Measurements from ENCODE around the gene RERG.
"Not testable (repeated sequence)": the region's sequence is repeated elsewhere in the genome, so short reads cannot be mapped to it uniquely, and the experiment has no call there.

RERG gene

GRCh38 chr12:15220915-15221885 lies at the start of gene RERG:
Gene RERG, minus strand, starts transcription at chr12:15221417. Its CDS starts 3,928 bp downstream, at chr12:15217489.
- peak; percentile 60 for DNase-seq (ENCODE audit: low read depth, low spot score)

- DNase-seq (ENCODE audit: low read depth, low spot score) = no peak
These were observed 49.4 kb upstream of the RERG start for GRCh38 chr12:15270591-15270990.

GRCh38 chr12:15268927-15269552 lies 47.8 kb upstream of the RERG start:
- peak; percentile 21 for DNase-seq (ENCODE audit: low read depth, low spot score)

DNA sequence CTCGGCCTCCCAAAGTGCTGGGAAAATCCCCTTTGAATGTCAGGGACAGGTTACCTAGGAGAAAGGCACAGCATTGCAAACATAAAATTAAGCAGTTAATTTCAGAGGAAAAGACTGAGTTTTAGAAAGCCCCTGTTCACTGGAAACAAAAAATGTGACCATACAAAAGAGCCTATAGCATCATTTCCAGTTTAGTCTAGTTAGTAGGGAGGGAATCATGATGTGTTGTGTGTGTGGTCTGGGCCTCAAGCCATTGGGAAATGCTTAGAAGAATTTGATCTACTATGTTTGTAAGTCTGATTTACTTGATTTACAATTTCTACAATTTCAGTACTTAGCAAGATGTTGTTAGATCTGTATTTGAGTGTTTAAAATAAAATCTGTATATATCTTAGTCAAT lies 47.1 kb upstream of the RERG start:
- DNase-seq (ENCODE audit: low read depth, low spot score) = no peak

DNA sequence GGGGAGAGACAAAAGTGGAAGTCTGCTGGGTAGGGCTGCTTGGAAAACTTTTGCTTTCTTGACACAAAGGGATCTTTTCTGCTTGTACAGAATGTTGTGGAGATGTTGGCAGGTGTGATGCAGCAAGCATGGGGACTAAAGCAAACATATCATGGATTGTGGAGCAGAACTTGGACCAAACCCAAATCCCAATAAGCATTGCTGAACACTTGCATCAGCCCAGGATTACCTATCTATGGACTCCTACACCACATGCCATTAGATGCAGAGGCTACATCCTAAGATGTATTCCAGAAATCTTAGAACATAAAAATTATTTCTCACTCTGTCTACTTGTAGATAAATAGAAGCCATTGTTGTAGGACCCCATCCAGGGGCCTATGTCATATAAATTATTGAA lies 44.7 kb upstream of the RERG start:
- DNase-seq (ENCODE audit: low read depth, low spot score) = no peak

- no peak for DNase-seq (ENCODE audit: low read depth, low spot score)
These were observed 35.5 kb upstream of the RERG start for GRCh38 chr12:15256761-15257160.

DNA sequence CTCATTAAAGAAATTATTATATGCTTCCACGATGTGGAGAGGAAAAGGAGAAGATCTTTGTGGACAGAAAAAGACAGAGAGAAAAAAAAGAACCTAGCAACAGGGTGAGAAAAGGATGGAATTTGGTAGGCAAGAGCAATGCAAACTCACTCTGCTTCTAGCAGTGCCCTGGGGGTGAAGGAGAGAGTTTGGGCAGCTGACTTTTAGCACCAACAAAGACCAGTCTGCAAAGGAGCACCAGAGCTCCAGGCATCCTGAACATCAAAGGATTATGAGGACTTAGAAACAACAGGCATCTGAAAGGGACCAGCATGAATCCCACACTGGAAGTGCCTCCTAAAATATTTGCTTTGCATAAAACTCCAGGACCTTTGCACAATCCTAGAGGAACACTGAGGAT lies 32.8 kb upstream of the RERG start:
- DNase-seq (ENCODE audit: low read depth, low spot score) = no peak

DNA sequence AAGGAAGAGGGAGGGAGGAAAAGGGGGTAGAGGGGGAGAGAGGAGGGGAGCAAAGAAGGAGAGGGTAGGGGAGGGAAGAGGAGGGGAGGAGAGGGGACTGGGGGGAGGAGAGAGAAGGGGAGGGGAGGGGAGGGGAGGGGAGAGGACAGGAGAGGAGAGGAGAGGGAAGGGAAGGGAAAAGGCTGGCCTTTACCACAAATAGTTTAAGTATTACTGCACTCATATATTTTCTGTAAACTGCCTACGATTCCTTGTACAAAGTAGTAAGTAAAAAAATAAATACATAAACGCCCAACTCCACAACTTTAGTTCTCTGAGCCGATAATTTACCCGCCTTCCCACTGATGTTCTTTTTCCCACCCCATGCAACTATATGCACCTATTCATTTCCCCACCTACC lies 23.7 kb upstream of the RERG start:
- no peak for DNase-seq (ENCODE audit: low read depth, low spot score)

DNA sequence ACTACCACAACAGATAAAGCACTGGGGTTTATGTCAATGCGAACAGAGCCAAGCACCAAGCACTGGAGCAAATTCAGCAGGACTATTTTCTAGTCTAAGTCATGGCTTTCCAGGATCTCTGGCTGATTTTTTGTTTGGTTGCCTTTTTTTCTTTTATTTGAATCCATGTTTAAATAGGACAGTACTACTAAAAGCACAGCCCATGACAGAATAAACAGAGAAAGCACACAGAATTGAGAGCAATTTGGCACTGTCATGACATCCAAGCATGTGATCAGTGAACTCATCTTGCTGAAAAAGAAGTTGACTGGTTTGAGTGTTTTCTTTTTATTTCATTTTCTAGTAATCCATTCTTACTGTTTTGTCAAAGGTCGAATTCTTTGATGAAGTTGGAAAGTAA lies 23.1 kb upstream of the RERG start:
- no peak for DNase-seq (ENCODE audit: low read depth, low spot score)

DNA sequence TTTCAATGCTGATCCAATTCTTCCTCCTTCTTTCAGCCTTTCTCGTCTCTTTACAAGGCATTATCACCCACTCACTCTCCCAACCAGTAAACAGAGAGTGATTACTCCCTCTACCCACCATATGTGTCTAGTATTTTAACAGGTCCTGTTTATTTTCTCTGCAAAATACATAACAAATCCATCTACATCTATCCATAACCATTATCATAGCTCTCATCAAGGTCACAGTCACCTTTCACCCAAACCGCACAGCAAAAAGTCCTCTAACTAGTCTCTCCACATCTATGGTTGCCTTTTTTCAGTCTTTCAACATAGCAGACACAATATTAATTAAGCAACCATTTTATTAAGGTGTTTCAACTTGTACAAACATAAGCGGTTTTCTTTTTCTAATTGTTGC lies 21.9 kb upstream of the RERG start:
- DNase-seq (ENCODE audit: low read depth, low spot score) = no peak

GRCh38 chr12:15240898-15241297 lies 19.7 kb upstream of the RERG start:
- DNase-seq (ENCODE audit: low read depth, low spot score) = no peak

DNA sequence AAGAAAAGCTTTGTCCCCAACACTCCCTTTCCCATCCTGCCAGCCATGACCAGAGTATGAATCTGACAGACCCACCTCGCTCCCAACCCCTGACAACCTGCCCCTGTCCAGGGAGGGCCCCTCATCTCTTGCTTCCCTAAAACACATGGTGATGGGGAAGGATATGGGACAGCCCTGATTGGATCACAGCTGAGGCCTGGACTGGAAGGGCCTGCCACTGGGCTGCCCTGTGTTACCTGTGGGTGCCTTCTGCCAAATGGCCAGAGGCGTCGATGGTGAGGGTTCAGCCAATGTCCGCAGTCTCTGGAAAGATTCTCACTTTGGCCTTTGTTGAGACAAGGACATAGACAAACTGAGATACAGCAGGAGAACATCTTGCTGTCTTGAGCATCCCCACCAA lies 13.3 kb upstream of the RERG start:
- no peak for DNase-seq (ENCODE audit: low read depth, low spot score)

- no peak for DNase-seq (ENCODE audit: low read depth, low spot score)
These were observed 12.8 kb upstream of the RERG start for GRCh38 chr12:15234011-15234410.

GRCh38 chr12:15232959-15233358 lies 11.7 kb upstream of the RERG start:
- no peak for DNase-seq (ENCODE audit: low read depth, low spot score)

- no peak for DNase-seq (ENCODE audit: low read depth, low spot score)
These were observed 10.3 kb upstream of the RERG start for GRCh38 chr12:15231493-15231892.

GRCh38 chr12:15230751-15231150 lies 9.5 kb upstream of the RERG start:
- DNase-seq (ENCODE audit: low read depth, low spot score) = no peak

GRCh38 chr12:15230137-15230536 lies 8.9 kb upstream of the RERG start:
- DNase-seq (ENCODE audit: low read depth, low spot score) = no peak

DNA sequence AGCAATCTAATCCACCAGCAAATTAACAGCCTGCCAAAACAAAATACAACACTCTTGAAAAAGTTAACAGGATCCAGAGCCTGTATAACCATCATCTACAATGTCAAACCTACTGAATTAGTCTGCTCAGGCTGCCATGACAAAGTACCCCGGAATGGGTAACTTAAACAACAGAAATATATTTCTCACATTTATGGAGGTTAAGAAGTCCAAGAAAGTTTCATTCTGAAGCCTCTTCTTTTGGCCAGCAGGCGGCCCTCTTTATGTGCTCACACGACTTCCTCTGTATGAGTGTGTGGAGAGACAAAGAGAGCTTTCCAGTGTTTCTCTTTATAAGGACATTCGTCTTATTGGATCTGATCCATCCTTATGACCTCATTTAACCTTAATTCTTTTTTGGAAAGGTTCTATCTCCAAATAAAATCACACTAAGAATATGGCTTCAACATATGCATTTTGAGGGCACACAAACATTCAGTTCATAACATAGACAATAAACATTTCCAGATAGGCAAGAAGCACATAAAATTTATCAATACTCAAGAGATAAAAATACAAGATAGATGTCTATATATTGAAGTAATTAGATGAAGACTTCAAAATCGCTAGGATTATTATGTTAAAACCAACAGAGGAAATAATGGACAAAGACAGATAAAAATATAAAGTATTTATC lies 5.9 kb upstream of the RERG start:
- no peak for DNase-seq (ENCODE audit: low read depth, low spot score)

GRCh38 chr12:15225863-15226218 lies 4.6 kb upstream of the RERG start:
- DNase-seq (ENCODE audit: low read depth, low spot score) = not testable (repeated sequence)

DNA sequence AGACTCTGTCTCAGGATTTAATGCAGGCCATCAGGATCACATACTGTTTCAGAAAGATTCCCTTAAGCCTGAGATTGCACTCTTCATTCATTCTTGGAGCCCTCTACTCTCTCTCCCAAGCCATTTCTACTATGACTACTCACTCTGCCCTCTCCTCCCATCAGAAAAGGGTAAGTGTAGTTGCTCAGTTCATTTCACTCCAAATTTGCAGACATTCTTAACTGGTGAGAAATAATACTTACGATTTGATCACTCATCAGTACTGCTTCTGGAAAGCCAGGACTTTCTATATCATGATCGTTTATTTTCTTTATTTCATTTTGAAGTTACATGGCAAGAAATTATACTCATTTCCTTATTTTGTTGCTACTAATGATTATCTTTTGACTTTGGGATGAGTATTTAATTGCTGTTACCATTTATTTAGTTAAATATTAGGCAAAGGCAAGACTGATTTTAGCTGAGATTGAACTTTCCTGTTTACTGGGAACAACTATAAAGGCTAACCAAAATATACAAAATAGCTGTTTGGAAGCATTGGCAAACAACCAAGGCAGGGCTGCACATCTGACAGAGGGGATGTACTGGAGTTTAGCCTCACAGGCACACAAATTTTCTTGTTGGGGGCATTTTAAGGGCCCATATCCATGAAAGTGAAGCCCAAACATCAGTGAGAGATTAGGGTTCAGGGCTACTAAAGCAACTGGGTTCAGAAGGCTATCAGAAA lies 4.1 kb upstream of the RERG start:
- DNase-seq (ENCODE audit: low read depth, low spot score) = no peak

DNA sequence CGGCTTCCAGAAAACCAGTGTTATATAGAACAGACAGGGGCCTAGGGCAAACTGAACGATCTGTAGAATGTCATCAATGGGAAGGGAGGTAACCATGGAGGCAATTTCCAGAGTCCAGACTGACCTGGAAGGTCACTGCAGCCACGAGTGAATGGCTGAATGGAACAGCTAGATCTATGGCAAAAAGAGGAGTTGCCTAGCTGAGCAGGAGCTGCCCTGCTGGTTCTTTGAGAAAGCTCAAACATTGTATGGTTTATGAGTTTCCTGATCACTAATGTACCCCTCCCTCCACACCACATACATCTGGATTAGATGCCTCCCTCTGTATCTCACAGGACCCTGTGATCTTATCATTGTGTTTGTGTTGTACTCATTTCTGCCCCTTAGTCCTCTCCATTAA lies 1.0 kb upstream of the RERG start:
- DNase-seq (ENCODE audit: low read depth, low spot score) = no peak

GRCh38 chr12:15220451-15220850 lies 766 bp downstream of the RERG start:
- DNase-seq (ENCODE audit: low read depth, low spot score) = no peak

All from smooth muscle cell of the brain vasculature (primary cell).